T1000 (cell line): ENCODE results near the gene YAP1.

Experiments
- DNase-seq: peaks from one replicate; lab custom pipeline; 2025; ENCODE audit warnings: mixed read lengths; lab: John Stamatoyannopoulos, UW

YAP1 gene

GRCh38 chr11:102163368-102163767 lies 53.1 kb downstream of the YAP1 start:
- no peak for DNase-seq

- no peak for DNase-seq
Measured at GRCh38 chr11:102166175-102167064, 56.2 kb downstream of the YAP1 start.

GRCh38 chr11:102168481-102168880 lies 58.2 kb downstream of the YAP1 start:
- DNase-seq: no peak

GRCh38 chr11:102171101-102171500 lies 60.9 kb downstream of the YAP1 start:
- DNase-seq: no peak

GRCh38 chr11:102172127-102172848 lies 62.0 kb downstream of the YAP1 start:
- no peak for DNase-seq

- DNase-seq: no peak
Measured at GRCh38 chr11:102177126-102177525, 66.9 kb downstream of the YAP1 start.

- peak; percentile 40 for DNase-seq
Measured at GRCh38 chr11:102177974-102178631, 67.9 kb downstream of the YAP1 start.

GRCh38 chr11:102179371-102179770 lies 69.1 kb downstream of the YAP1 start:
- no peak for DNase-seq

- no peak for DNase-seq
Measured at GRCh38 chr11:102184269-102184987, 74.2 kb downstream of the YAP1 start.

- no peak for DNase-seq
Measured at GRCh38 chr11:102186551-102187191, 76.4 kb downstream of the YAP1 start.

GRCh38 chr11:102187416-102188151 lies 77.3 kb downstream of the YAP1 start:
- DNase-seq: no peak

GRCh38 chr11:102188488-102188887 lies 78.2 kb downstream of the YAP1 start:
- DNase-seq: no peak

- DNase-seq: no peak
Measured at GRCh38 chr11:102191832-102192231, 81.6 kb downstream of the YAP1 start.

- DNase-seq: no peak
Measured at GRCh38 chr11:102192349-102193066, 82.3 kb downstream of the YAP1 start.

- DNase-seq: no peak
Measured at GRCh38 chr11:102194257-102194656, 84.0 kb downstream of the YAP1 start.

GRCh38 chr11:102194990-102195389 lies 84.7 kb downstream of the YAP1 start:
- DNase-seq: no peak

- no peak for DNase-seq
Measured at GRCh38 chr11:102196351-102196750, 86.1 kb downstream of the YAP1 start.

GRCh38 chr11:102196816-102197215 lies 86.6 kb downstream of the YAP1 start:
- DNase-seq: no peak

GRCh38 chr11:102197670-102198139 lies 87.5 kb downstream of the YAP1 start:
- no peak for DNase-seq

- no peak for DNase-seq
Measured at GRCh38 chr11:102199673-102200072, 89.4 kb downstream of the YAP1 start.
